ENCODE results near the gene FNDC10. TPM values are rescaled to one million over a fixed set of nuclear protein-coding genes. Genes with fewer than 3 reads are reported as not detected.
A peak's percentile ranks its signal among the peaks of the same experiment; 100 is the strongest.

The FNDC10 gene
- total RNA-seq, 4 donors from 2014 or later: 1.5 to 4.6 (median 3.7) TPM

- intact Hi-C loops (cut with DNase I; ENCODE audit: low total_unique reads): no loop called here
- in situ Hi-C loops (cut with MboI; ENCODE audit: low pct_ligation_motif_present in 1 of 4, low pct_unique_long_range_greater_than_20kb in 1 of 4, low sequenced_read_pairs in 3 of 4): no loop called here
- H3K36me3 ChIP-seq: no peaks in the 10 kb centered on the region
- peak overlapping the region; percentile 93 to 98 (median 94) for H3K4me3 ChIP-seq
- H3K27me3 ChIP-seq: no peaks in the 10 kb centered on the region
- peak overlapping the region; percentile 100 for H3K27ac ChIP-seq
- no peak for TF ChIP-seq EP300 (IDR thresholded peaks at IDR 0.05; ENCODE audit: low read depth)
- no peak for TF ChIP-seq POLR2A (IDR thresholded peaks at IDR 0.05)
- peaks cover 20 to 30% (median 28%) of the 10 kb centered on the region in 4 donors for H3K4me1 ChIP-seq
- no peaks in the 10 kb centered on the region for H3K9me3 ChIP-seq
- DNase-seq: peak; percentile 58
- WGBS, 2 donors (ENCODE audit: low coverage in 1 of 2): 12 to 20% methylated on average over 4 to 29 of the region's 30 CpGs
Observed at GRCh38 chr1:1614204-1614953, 14.4 kb upstream of the FNDC10 start.

- no peak for TF ChIP-seq EP300 (IDR thresholded peaks at IDR 0.05; ENCODE audit: low read depth)
- no peak for TF ChIP-seq POLR2A (IDR thresholded peaks at IDR 0.05)
- no peak for TF ChIP-seq CTCF (IDR thresholded peaks at IDR 0.05)
- no peak for TF ChIP-seq POLR2AphosphoS5 (IDR thresholded peaks at IDR 0.05)
- H3K4me3 ChIP-seq: peak overlapping the region in 1 of 4 donors; percentile 94
- DNase-seq: no peak
- intact Hi-C loops (cut with DNase I; ENCODE audit: low total_unique reads) (no loop called here), in situ Hi-C loops (cut with MboI; ENCODE audit: low pct_ligation_motif_present in 1 of 4, low pct_unique_long_range_greater_than_20kb in 1 of 4, low sequenced_read_pairs in 3 of 4) (no loop called here)
- H3K36me3 ChIP-seq: no peaks in the 10 kb centered on the region
- H3K27ac ChIP-seq: peak overlapping the region in 2 of 4 donors; percentile 100
- H3K27me3 ChIP-seq: no peaks in the 10 kb centered on the region
- H3K9me3 ChIP-seq: no peaks in the 10 kb centered on the region
- 49 to 55% methylated on average over 6 to 11 of the region's 11 CpGs for WGBS, 2 donors (ENCODE audit: low coverage in 1 of 2)
- H3K4me1 ChIP-seq: peaks cover 20 to 30% (median 28%) of the 10 kb centered on the region in 4 donors
Observed at GRCh38 chr1:1613509-1614082, 13.7 kb upstream of the FNDC10 start.

- Histone ChIP-seq H3K9me3 (no peaks in the 10 kb centered on the region), H3K36me3 (no peaks in the 10 kb centered on the region), H3K4me3 (no peak overlapping the region), H3K27ac (no peak overlapping the region), H3K27me3 (no peaks in the 10 kb centered on the region), H3K4me1 (peaks cover 17 to 24% (median 23%) of the 10 kb centered on the region in 4 donors)
- in situ Hi-C loops (cut with MboI; ENCODE audit: low pct_ligation_motif_present in 1 of 4, low pct_unique_long_range_greater_than_20kb in 1 of 4, low sequenced_read_pairs in 3 of 4) (no loop called here), intact Hi-C loops (cut with DNase I; ENCODE audit: low total_unique reads) (no loop called here)
- 87% methylated on average over 3 of the region's 3 CpGs; no CpG with 5 or more reads in 1 of the 2 donors for WGBS, 2 donors (ENCODE audit: low coverage in 1 of 2)
- TF ChIP-seq CTCF (IDR thresholded peaks at IDR 0.05): no peak
- no peak for TF ChIP-seq EP300 (IDR thresholded peaks at IDR 0.05; ENCODE audit: low read depth)
- TF ChIP-seq POLR2AphosphoS5 (IDR thresholded peaks at IDR 0.05): no peak
- TF ChIP-seq POLR2A (IDR thresholded peaks at IDR 0.05): no peak
- no peak for DNase-seq
Observed at GRCh38 chr1:1612104-1612400, 12.1 kb upstream of the FNDC10 start.

GRCh38 chr1:1610796-1611195 lies 10.9 kb upstream of the FNDC10 start:
- Histone ChIP-seq H3K27ac (peak overlapping the region; percentile 10 to 39 (median 16)), H3K36me3 (no peaks in the 10 kb centered on the region), H3K4me1 (peaks cover 11 to 16% (median 14%) of the 10 kb centered on the region in 4 donors), H3K9me3 (no peaks in the 10 kb centered on the region), H3K4me3 (no peak overlapping the region), H3K27me3 (no peaks in the 10 kb centered on the region)
- 85 to 96% methylated on average over 4 to 9 of the region's 9 CpGs for WGBS, 2 donors (ENCODE audit: low coverage in 1 of 2)
- in situ Hi-C loops (cut with MboI; ENCODE audit: low pct_ligation_motif_present in 1 of 4, low pct_unique_long_range_greater_than_20kb in 1 of 4, low sequenced_read_pairs in 3 of 4): no loop called here
- TF ChIP-seq POLR2AphosphoS5 (IDR thresholded peaks at IDR 0.05): no peak
- no peak for TF ChIP-seq POLR2A (IDR thresholded peaks at IDR 0.05)
- no peak for TF ChIP-seq CTCF (IDR thresholded peaks at IDR 0.05)
- no peak for TF ChIP-seq EP300 (IDR thresholded peaks at IDR 0.05; ENCODE audit: low read depth)
- no peak for DNase-seq
- intact Hi-C loops (cut with DNase I; ENCODE audit: low total_unique reads): no loop called here
